Retina (tissue), 1 donor: Measurements from ENCODE around the gene JAZF1.
A peak's percentile ranks its signal among the peaks of the same experiment; 100 is the strongest.

ENCODE experiments used
- DNase-seq: peaks from one replicate; pipeline ENCODE4 v3.0.0-alpha.2; 2016

Gene JAZF1

DNA sequence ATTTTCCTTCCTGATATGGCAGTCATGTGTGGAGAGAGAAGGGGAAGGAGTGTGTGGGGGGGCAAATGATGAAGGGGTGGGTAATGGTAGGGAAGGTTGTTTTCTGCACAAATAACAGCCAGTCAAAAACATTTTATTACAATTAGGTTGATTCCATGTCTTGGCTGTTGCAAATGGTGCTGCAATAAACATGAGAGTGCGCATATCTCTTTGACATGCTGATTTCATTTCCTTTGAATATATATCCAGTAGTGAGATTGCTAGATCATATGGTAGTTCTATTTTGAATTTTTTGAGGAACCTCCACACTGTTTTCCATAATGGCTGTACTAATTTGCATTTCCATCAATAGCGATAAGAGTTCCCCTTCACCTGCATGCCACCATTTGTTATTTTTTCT lies 10.6 kb upstream of the JAZF1 start:
- no peak for DNase-seq

DNA sequence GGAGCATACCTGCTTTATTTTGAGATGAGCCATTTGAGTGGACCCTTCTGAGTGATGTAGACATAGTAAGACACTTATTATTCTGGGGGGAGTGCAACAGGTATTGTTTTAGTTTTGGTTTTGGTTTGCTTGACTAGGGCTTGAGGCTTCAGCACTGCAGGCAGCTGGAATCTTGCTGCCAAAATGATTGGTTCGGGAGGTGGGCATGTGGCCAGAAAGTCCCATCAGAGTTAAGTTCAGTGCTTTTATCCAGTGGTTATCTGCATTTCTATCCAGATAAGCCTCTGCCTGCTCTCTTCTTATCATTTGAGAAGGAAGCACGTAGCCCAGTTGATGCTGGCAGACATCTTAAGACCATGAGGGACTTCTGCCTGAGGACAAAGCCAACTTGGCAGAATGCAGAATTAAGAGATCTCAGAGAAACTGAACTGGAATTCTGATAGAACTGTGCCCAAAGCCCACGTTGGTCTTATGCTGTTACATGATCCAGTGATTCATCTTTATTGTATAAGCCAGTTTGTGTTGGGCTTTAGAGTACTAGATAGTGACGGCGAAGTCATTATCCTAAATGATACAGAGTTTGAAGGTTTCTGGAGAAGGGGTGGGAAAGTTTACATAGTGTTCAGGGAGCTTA lies 9.6 kb upstream of the JAZF1 start:
- no peak for DNase-seq

DNA sequence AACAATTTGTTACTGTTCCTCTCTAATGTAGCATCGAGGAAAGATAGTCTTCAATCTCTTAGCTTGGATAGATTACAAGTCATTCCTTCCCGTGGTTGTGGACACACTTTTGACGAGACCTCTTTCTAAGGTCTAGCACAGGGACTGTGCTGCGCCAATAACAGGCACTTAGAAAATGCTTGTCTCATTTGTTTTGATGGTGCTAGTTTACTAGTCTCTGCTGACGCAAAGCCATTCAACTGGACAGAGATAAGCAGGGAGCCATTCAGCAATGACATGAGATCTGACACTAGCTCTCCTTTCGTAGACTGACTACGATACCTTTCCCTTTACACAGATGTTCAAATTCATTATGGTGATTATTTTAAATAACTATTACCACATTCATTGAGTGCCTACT lies 6.4 kb upstream of the JAZF1 start:
- DNase-seq: no peak

DNA sequence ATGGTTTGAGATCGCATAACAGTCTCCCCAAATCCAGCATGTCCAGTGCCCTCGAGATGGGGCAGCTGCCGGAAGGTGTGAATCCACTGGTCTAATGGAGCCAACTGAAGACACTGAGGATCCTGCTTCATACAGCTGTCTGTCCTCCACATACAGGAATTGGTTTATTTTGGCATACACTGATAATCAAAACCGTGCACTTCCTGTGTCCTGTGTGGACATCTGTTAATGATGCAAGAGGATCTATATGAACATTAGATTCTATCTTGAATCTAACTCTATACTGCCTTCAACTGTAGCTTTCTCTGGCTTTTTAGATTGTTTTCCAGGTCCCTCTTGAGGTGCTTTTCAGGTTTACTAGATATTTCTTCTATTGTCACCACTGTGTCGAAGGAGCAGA lies 3.0 kb upstream of the JAZF1 start:
- no peak for DNase-seq

DNA sequence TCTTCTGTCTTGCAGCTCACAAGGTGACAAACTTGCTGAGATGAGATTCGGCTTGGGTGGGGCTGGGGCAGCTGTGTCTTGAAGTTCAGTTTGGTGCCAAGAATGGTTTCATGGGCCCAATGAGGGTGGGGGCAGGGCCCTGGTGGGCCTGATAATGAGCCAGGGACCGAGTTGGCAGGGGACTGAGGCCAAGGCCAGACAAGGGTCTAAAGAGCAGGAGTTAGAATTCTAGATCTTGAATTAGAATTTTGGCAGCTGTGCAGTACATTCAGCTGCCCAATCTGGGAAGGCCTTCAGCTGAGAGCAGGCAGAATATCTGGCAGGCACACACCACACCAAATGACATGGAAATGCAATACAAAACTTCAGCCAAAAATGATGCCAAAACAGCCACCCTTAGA lies 1.5 kb upstream of the JAZF1 start:
- DNase-seq: no peak

DNA sequence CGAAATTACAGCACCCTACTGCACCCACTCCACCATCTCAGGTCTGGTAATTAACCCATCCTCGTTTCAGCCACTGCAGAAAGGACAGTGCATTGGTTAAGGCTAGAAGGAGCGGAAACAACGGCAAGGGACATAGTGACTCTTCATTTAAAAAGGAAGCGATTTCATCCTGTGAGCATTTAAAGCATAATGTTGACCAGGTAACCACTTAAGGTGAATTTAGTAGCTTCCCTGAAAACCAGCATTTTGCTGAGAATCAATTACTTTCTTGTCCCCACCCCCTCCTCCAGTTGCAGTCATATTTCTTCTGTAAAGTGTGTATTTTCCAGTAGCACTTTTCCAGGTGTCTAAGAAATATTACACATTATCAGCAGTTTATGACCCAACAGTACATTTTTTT lies 821 bp upstream of the JAZF1 start:
- no peak for DNase-seq

DNA sequence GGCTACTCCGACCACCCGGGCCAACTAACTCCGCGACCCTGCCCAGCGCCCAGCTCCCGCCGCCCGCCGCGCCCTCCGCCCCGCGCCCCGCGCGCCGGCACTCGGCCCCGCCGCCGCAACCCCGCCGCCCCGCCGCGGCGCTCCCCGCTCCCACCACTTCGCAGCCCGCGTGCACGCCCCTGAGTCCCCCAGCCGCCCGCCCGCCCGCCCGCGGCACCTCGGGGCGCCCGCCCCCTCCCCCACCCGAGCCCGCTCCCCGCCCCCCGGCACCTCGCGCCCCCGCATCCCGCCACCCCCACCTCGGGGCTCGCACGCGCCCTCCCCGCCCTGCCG lies 598 bp downstream of the JAZF1 start:
- no peak for DNase-seq

DNA sequence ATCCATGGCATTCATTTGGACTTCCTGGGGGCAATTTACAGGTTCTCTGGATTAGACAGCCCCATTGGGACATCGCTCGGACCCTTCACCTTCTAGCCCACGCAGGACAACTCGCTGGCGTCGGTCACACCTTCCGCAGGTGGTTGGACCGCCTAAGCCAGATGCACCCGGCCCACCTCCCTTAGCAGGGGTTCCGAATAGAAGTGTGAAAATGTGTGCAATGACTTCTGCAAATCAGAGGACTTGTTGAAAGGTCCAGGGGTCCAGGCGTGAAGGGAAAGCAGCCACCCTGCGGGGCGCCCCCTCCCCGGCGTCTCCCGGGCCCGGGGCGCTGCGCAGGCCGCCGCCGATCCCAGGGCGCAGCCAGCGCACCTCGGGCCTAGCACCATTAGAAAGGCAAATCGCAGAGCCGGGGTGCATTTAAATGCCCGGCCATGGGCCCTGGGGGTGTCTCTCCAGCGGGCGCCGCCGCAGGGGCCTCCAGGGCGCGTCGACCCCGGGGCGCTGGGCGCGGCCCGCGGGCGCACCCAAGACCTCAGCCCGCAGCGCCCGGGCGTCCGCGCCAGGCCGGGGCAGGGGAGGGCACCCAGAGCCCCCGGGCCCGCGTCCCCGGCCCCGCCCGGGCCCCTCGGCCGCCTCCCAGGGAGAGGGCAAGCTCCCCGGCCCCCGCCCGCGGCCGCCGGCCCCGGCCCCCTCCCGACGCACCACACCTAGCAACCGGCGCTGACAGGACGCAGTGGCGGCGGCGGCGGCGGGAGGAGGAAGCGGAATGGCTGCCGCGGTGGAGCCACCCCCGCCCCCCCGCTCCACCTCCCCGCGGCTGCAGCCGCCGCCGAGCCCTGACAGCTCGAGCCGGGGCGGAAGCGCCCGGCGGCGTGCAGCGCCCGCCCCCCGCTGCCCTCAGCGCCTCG lies 1.2 kb downstream of the JAZF1 start:
- DNase-seq: peak; percentile 65

DNA sequence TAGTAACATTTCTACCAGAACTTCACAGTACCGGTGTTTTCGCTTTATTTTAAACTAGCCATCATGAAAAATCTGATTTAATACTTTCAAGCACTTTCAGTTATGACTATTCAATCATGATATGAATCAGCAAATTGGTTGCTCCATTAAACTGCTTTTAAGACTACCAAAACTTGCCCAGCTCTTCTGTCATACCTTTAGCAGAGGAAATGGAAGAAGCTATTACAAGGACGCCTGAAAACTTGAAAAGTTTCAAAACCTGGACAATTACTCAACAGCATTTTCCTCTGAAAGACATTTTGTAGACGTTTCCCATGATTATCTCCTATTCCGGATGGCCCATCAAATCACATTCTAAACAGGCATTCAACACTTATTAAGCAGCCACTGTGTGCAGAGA lies 2.0 kb downstream of the JAZF1 start:
- DNase-seq: peak; percentile 13

DNA sequence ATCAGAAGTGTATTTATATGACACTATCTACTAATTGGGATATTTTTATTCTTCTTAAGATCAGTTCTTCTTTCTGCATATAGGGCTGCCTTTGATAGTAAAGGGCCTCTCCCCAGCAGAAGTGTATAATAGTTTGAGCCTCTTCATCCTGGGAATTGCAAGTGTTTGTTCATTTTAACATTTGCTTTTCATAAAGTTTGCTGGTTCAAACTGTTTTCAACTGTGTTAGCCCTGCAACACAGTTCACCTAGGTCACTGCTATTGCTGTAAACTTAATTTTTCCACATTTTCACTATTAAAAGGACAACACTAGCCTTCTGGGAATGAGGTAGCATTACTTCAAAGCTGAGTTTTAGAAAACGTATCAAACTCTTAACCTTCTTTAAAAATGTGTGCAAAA lies 2.8 kb downstream of the JAZF1 start:
- no peak for DNase-seq

DNA sequence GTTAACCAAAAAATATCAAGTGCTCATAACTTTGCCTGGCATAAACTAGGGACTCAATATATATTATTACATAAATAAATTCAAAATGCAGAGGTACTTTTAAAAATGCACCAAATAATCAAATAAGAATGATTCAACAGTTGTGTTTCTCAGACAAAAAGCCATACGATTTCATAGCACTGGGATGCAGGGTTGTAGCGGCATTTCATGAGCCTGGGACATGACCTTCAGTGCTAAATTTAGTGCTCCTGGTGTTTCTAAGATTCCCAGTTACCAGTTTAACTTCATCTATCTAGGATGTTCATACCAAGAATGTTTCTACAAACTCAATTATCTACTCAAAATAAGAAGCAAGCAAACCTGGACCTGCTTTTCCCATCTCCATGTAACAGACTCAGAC lies 4.0 kb downstream of the JAZF1 start:
- DNase-seq: no peak

DNA sequence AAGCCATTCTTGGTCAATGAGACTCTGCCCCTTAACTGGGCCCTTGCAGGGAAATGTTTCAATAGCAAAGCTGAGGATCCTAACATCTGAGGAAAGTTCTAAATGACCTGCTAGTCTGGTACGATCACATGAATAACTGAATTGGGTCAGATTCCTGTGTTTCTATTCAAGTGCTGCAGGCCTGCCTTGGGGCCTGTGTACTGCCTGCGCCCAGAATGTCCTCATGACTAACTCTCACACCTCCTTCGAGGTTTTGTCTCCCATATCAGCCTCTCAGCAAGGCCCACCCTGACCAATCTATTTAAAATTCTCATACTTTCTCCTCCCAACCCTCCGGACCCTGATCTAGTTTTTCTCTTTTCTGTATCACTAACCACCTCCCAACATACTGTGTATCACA lies 4.4 kb downstream of the JAZF1 start:
- DNase-seq: no peak

DNA sequence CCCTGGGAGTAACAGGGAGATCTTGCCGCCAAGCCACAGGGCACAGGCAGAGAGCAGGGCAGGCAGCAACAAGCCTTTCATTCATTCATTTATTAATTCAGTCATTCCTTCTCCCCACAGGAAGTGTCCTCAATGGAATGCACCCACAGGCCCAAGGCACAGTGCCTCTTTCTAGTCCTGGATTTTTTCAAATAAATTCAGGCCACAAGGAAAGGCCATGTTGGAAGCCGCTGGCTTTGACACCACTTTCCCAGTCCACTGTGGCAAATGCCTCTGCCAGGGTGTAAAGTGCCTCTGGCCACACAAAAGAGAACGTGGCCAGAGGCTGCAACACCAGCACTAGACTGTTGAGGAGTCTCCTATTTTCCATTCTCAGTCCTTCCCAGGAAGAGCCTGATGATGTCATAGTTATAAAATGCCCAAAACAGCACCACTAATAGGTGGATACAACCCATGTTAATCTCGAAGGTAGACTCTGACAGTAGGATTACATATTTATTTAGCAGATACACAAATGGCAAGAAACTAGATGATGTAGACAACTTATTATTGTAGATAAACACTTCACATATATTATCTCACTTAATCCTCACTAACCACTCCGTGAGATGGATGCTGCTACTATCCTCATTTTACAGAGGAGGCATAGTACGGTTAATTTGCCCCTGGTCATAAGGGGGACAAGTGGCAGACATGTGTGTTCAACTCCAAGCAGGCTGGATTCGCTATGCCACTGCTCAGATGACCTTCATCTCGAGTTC lies 5.5 kb downstream of the JAZF1 start:
- DNase-seq: no peak

DNA sequence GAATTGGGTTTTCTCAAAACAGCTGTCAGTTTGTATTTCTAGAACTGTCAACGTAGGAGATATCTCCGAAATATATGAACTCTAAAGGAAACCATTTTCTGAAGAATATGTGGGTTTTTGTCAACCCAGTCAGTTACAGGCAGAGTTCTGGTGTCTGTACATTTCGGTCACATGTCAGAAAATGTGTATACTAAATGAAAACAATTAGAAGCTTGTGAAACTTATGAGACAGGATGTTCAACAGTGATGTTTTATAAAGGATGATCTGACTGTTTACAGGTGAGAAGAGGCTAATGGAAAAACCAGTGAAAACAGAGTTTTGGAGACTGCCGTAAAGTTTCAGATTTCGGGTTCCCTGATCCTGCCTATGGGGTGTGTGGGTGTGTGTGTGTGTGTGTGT lies 6.2 kb downstream of the JAZF1 start:
- no peak for DNase-seq

DNA sequence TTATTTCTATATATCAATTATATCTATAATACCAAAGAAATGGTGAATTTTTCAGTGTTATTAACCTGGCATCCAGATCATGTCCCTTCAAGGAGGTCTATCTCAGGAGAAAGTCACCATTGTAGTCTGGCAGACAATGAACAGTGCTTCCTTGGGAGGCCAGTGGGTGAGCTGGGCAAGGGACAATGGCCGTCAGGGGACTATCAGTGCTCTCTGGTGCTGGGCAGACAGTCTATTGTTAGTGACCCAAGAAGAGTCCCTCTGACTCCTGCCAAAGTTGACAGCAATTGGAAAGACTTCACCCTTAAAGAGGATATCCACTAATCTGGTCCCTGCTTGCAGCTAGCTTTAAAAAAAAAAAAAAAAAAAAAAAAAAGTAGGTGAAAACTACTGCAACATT lies 7.1 kb downstream of the JAZF1 start:
- no peak for DNase-seq

DNA sequence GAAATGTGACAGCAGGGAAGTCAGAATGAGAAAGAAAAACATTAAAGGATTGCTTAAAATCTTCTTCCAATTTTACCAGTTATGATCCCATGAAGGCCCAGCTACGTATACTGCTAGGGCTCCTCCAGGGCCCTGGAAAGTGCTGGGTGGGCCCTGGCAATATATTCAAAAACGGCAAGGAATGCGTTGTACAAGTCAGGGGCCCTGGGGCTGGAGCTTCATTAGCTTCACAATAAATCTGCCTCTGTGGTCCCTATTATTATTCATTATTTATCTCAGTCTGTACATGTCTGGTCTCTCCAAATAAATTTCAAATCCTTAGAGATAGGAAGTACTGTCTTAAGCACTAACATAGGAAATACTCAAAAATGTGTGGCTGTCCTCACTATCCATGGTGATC lies 7.6 kb downstream of the JAZF1 start:
- no peak for DNase-seq

DNA sequence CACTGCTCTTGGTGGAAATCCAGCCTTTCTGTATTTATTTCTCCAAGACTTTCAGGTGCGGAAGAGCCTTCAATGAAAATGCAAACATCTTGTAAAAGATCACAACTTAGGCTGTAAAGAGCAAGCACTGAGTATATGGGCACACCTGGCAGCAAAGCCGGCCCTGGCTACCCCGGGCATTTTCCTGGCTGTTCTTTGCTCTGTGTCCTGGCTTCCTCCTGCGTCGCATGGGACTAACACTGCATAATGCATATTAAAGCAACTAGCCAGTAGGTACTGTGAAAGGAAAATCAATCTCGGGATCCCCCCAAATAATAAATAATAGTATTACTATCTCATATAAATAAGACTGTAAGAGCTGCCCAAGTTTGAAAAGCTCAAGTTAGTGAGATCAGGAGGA lies 9.9 kb downstream of the JAZF1 start:
- no peak for DNase-seq

DNA sequence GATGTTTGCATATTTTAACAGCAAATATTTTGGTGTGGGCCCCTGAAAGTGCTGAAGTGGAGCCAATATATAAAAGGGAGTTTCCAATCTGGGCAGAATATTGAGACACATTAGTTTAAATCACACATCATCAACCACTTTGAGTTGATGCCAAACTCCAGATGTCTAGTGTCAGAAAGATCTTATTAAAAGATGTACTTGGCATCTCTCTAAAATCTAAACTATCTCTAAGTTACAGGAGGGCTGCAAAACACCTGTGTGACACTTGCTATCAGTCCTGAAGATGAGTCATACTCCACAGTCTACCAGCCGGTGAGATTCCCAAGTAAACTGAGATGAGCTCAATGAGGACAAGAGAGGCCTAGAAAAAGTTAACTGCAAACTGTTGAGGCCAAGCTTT lies 11.4 kb downstream of the JAZF1 start:
- DNase-seq: no peak

DNA sequence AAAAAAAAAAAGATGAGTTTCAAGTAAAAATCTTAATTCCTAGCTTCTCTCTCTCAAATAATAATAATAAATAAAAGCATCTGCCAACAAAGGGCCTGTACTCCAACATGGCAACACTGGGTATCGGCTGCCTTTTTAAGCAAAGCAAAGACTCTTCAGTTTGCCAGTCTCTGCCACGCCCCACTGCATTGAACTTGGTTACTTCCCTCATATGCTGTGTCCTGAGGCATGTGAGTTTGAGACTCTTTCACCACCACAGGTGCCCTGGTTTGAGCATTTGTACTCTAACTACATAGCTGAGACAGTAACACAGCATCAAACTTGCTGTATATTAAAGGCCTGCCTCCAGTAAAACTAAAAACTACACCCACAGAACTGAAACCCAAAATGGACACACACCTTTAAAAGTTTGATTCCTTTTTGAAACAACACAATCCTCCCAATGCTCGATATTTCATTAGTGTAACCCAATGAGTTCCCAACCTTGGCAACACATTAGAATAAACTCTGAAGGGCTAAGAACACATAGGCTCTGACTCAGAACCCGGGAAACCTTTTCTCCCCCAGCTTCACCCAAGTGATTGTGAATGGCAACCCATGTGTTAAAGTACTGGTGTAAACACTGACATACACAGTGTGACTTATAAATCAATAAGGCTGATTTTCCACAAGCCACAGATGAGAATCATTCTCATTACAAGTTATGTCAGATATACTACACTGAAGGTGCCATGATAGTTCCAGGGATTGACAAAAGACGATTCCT lies 12.0 kb downstream of the JAZF1 start:
- DNase-seq: no peak

DNA sequence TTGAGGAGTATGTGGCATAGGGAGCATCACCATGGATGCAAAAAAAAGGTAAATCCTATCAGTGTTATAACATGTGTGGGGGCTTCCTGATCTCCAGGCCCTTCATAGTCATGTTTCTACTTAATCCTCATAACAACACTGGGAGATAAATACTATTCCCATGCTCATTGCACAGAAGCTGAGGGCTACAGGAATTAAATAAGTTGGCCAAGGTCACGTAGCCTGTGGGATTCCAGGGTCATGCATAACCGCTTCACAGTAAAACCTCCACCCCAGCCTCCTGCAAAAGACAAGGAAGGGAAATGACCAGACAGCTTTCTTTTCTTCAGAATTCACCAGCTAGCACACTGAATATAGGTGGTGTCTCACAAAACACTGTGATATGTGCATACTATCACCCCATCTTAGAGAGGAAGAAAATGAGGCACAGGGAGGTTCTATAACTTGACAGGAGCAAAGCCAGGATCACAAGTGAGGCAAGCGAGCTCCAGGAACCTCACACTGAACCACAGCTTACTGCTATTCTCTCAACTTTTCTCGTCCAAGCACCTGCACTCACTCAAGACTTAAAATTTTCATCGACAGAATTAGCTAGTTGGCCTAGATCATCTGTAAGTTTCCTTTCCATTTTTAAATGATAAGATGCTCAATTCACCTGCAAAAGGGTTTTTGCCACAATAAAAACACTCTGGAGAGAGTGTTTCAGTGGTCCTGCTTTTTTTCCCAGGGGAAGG lies 13.4 kb downstream of the JAZF1 start:
- no peak for DNase-seq

DNA sequence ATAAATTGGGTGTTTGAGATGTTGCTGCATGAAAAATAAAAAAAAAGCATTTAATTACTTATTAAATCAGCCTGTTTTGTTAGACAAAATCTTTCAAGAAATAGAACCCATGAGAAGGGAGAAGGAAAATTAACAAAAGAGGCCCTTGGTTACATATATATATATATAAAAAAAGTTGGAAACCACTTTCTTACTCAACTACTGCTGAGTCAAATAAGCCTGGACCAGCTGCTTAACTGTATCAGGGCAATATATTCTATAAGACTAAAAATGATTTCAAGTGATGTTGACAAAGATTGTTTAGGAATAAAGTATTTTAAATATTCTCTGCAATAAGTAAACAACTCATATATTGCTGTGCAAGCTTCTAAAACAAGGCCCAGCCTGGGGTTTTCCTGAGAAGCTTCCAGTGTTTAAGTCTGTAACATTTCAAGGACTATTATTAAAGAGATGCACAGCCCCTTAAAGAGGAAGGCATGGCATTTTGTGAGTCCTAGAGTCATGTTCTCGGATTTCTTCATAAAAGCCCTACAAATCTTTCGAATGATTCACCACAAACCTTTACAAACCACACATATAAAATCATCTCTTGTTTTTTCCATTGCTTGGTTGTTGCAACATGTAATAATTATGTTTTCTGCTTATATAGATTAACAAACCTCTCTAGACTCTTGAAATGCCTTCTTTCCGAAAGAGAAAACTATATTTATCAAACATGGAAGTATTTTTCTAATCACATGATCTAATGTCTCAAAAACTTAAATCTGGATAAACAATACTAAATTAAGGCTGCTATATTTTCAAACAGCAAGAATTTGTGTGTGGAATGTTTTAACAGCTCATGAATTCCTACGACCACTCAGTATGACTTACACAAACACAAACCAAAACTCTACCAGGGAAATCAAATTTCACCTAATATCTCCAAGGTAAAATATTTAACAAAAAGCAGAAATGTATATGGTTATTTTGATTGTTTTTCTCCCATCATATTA lies 14.3 kb downstream of the JAZF1 start:
- DNase-seq: no peak
